Melanocyte of skin (primary cell): ENCODE data around the gene RNASEH2B. TPM values are rescaled to one million over a fixed set of nuclear protein-coding genes. Genes with fewer than 3 reads are reported as not detected.

ENCODE experiments used
- total RNA-seq, 2 donors: library from RNA; depleted of rRNA; stranded (reverse); fragments of >200 nt; gene quantifications; 2 replicates each; pipeline ENCODE4 v1.2.3, GENCODE V29; 2012

RNASEH2B gene, protein sequence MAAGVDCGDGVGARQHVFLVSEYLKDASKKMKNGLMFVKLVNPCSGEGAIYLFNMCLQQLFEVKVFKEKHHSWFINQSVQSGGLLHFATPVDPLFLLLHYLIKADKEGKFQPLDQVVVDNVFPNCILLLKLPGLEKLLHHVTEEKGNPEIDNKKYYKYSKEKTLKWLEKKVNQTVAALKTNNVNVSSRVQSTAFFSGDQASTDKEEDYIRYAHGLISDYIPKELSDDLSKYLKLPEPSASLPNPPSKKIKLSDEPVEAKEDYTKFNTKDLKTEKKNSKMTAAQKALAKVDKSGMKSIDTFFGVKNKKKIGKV
- total RNA-seq = 10 to 100 TPM; 37.2 to 47.0 TPM

DNA sequence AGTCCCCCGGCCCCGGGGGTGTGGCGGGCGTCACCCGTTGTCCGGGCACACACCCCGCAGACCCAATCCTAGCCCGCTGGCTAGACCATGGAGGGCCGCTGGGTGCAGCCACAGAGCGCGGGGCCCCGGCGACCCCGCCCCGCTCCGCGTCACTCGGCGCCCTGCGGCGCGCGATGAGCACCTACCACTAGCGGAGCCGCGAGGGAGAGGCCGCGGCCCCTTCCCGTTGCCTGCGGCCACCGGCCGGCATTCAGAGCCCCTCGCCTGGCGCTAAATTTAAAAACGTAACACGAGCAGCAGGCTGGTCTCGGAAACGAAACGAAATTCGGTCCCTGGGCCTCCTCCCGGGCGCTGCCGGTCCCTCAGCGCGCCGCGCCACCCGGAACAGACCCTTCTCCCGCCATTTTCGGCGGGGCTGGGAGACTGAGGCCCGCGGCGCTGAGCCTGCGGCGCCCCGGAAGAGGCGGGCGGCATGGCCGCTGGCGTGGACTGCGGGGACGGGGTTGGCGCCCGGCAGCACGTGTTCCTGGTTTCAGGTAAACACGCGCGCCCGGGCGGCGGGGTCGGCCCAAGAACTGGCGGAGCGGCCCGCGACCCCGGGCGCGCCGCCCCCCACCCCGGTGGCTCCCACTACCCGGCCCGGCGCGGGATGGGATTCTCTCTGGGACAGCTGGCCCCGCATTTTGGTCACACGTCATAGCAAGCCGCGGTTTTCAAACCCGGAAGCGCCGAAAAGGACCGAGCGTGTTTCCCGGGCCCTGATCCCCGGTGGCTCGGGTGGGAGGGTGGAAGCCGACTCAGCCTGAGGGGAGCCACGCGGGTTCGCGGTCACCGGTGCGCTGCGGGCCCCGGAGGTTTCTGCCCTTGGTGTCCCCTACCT, at the start of gene RNASEH2B:
Gene RNASEH2B (plus strand): TSS at position 187 of the 880 bp plus-strand sequence. CDS start 286 bp downstream, at position 473.

Other genes starting within 250 kb of the RNASEH2B start
- gene DLEU7, start 66.1 kb upstream of the RNASEH2B start, total RNA-seq = not detected
- not detected for gene C13orf42, start 201.5 kb downstream of the RNASEH2B start, total RNA-seq